HEK293 (cell line): ENCODE results near the gene CUL3.

ENCODE experiments used
- CTCF ChIA-PET: fragments of 350-600 bp; formaldehyde crosslinking; extraction: SDS; loops from one replicate; lab custom pipeline; 2021; ENCODE audit warnings: antibody characterized with exemption; lab: Yijun Ruan, JAX
- POLR2A ChIA-PET: fragments of 300-600 bp; formaldehyde crosslinking; extraction: SDS; loops from one replicate; lab custom pipeline; 2020; ENCODE audit warnings: antibody characterized with exemption, inconsistent platforms; lab: Yijun Ruan, JAX
- H3K27ac ChIP-seq: fragments of 200-500 bp; sonication (Bioruptor generic); 2 replicates; pipeline ENCODE4 v1.5.1; 2014; ENCODE audit warnings: low read depth, low read length, control low read depth, inconsistent platforms; ENCODE audit errors: extremely low read depth
- H3K36me3 ChIP-seq, 2 experiments: fragments of 200-500 bp in 1 of 2; sonication (Bioruptor generic) in 1 of 2; 1 replicate in 1 of 2; 2 replicates in 1 of 2; pipeline ENCODE4 v1.5.1; 2014 to 2017; ENCODE audit warnings: inconsistent platforms in 2 of 2, low read length in 2 of 2; ENCODE audit not compliant: control insufficient read depth in 2 of 2, insufficient read depth in 1 of 2
- H3K4me1 ChIP-seq: fragments of 200-500 bp; sonication (Bioruptor generic); 2 replicates; pipeline ENCODE4 v1.5.1; 2014; ENCODE audit warnings: mild to moderate bottlenecking, low read length, inconsistent platforms; ENCODE audit not compliant: control insufficient read depth, insufficient read depth
- H3K4me3 ChIP-seq: 2 replicates; pipeline ENCODE4 v1.5.1; 2011; ENCODE audit warnings: low read depth, mild to moderate bottlenecking, control low read depth, low read length, moderate library complexity
- H3K9me3 ChIP-seq: fragments of 200-500 bp; sonication (Bioruptor generic); 2 replicates; pipeline ENCODE4 v1.5.1; 2014; ENCODE audit warnings: low read depth, low read length, inconsistent platforms; ENCODE audit not compliant: control insufficient read depth, insufficient read depth
- BCL11A ChIP-seq: fragments of 450-650 bp; formaldehyde crosslinking; IDR thresholded peaks from 2 replicates; pipeline ENCODE4 v1.5.1; 2016; ENCODE audit warnings: low read depth, missing biosample characterization, missing genetic modification characterization
- PRDM10 ChIP-seq: fragments of 450-650 bp; formaldehyde crosslinking; IDR thresholded peaks from 2 replicates; pipeline ENCODE4 v1.5.1; 2016; ENCODE audit warnings: missing biosample characterization, missing genetic modification characterization
- TRIM28 ChIP-seq: IDR thresholded peaks from 2 replicates; pipeline ENCODE4 v1.6.1; 2011; ENCODE audit warnings: low read length, control low read depth, borderline replicate concordance
- YY1 ChIP-seq: fragments of 450-650 bp; formaldehyde crosslinking; IDR thresholded peaks from 2 replicates; pipeline ENCODE4 v1.5.1; 2018; ENCODE audit warnings: missing biosample characterization, missing genetic modification characterization
- YY2 ChIP-seq: fragments of 450-650 bp; formaldehyde crosslinking; IDR thresholded peaks from 2 replicates; pipeline ENCODE4 v1.5.1; 2016; ENCODE audit warnings: missing biosample characterization, missing genetic modification characterization
- ZBTB44 ChIP-seq: fragments of 450-650 bp; IDR thresholded peaks from 2 replicates; pipeline ENCODE4 v1.5.1; 2018; ENCODE audit warnings: missing biosample characterization, mild to moderate bottlenecking, missing genetic modification characterization
- ZFHX2 ChIP-seq: fragments of 450-650 bp; formaldehyde crosslinking; conservative IDR thresholded peaks from 2 replicates; pipeline ENCODE4 v1.5.1; 2016; ENCODE audit warnings: missing biosample characterization, missing genetic modification characterization
- ZNF112 ChIP-seq: fragments of 450-650 bp; formaldehyde crosslinking; IDR thresholded peaks from 2 replicates; pipeline ENCODE4 v1.5.0; 2017; ENCODE audit warnings: missing biosample characterization, missing genetic modification characterization
- ZNF16 ChIP-seq: fragments of 450-650 bp; formaldehyde crosslinking; IDR thresholded peaks from 2 replicates; pipeline ENCODE4 v1.5.1; 2016; ENCODE audit warnings: low read depth, missing biosample characterization, missing genetic modification characterization
- ZNF223 ChIP-seq: fragments of 450-650 bp; formaldehyde crosslinking; IDR thresholded peaks from 2 replicates; pipeline ENCODE4 v1.5.1; 2016; ENCODE audit warnings: missing biosample characterization, missing genetic modification characterization
- ZNF248 ChIP-seq: fragments of 450-650 bp; formaldehyde crosslinking; IDR thresholded peaks from 2 replicates; pipeline ENCODE4 v1.5.1; 2017; ENCODE audit warnings: missing biosample characterization, missing genetic modification characterization
- ZNF311 ChIP-seq: fragments of 450-650 bp; formaldehyde crosslinking; IDR thresholded peaks from 2 replicates; pipeline ENCODE4 v1.5.1; 2017; ENCODE audit warnings: missing biosample characterization, missing genetic modification characterization, borderline replicate concordance
- ZNF404 ChIP-seq: fragments of 450-650 bp; formaldehyde crosslinking; IDR thresholded peaks from 2 replicates; pipeline ENCODE4 v1.5.1; 2017; ENCODE audit warnings: missing biosample characterization, missing genetic modification characterization
- ZNF48 ChIP-seq: fragments of 450-650 bp; formaldehyde crosslinking; IDR thresholded peaks from 2 replicates; pipeline ENCODE4 v1.5.1; 2016; ENCODE audit warnings: missing biosample characterization, missing genetic modification characterization
- ZNF585B ChIP-seq: fragments of 450-650 bp; formaldehyde crosslinking; IDR thresholded peaks from 2 replicates; pipeline ENCODE4 v1.5.1; 2016; ENCODE audit warnings: missing biosample characterization, missing genetic modification characterization
- ZNF621 ChIP-seq: fragments of 450-650 bp; formaldehyde crosslinking; IDR thresholded peaks from 2 replicates; pipeline ENCODE4 v1.5.1; 2017; ENCODE audit warnings: missing biosample characterization, missing genetic modification characterization
- ZNF704 ChIP-seq: fragments of 450-650 bp; formaldehyde crosslinking; IDR thresholded peaks from 2 replicates; pipeline ENCODE4 v1.5.1; 2016; ENCODE audit warnings: missing biosample characterization, missing genetic modification characterization
- ZNF776 ChIP-seq: fragments of 450-650 bp; formaldehyde crosslinking; IDR thresholded peaks from 2 replicates; pipeline ENCODE4 v1.5.0; 2017; ENCODE audit warnings: missing biosample characterization, missing genetic modification characterization, borderline replicate concordance
- TF ChIP-seq, protein P1 (sequence below): fragments of 450-650 bp; formaldehyde crosslinking; IDR thresholded peaks from 2 replicates; pipeline ENCODE4 v1.5.1; 2017; ENCODE audit warnings: missing biosample characterization, missing genetic modification characterization
- TF ChIP-seq, protein P2 (sequence below): fragments of 450-650 bp; formaldehyde crosslinking; IDR thresholded peaks from 2 replicates; pipeline ENCODE4 v1.5.1; 2016; ENCODE audit warnings: missing biosample characterization, missing genetic modification characterization
- TF ChIP-seq, protein P3 (sequence below): fragments of 450-650 bp; formaldehyde crosslinking; IDR thresholded peaks from 2 replicates; pipeline ENCODE4 v1.5.1; 2016; ENCODE audit warnings: missing biosample characterization, missing genetic modification characterization
- TF ChIP-seq, protein P4 (sequence below): IDR thresholded peaks from 2 replicates; pipeline ENCODE4 v1.6.1; 2011; ENCODE audit warnings: mild to moderate bottlenecking, low read depth, low read length, borderline replicate concordance

The CUL3 gene

GRCh38 chr2:224472827-224473226, 112.3 kb downstream of the CUL3 start:
- ChIA-PET CTCF (interaction anchor here (0.5 kb wide), 1 partner anchor 113 kb away, joined by 3 read pairs; no protein-coding TSS in a partner anchor), POLR2A (no interaction called here)
- Histone ChIP-seq H3K9me3 (no peaks in the 10 kb centered on the region), H3K27ac (no peak overlapping the region), H3K4me1 (peaks cover 8% of the 10 kb centered on the region), H3K4me3 (no peak overlapping the region), H3K36me3 (peaks cover 15 to 39% of the 10 kb centered on the region in 2 experiments)
- no peak for TF ChIP-seq ZNF16 (tag by site-specific recombination)
- TF ChIP-seq ZNF311 (tag by site-specific recombination) = no peak
- no peak for TF ChIP-seq BCL11A (tag by site-specific recombination)
- TF ChIP-seq ZNF48 (tag by site-specific recombination) = no peak
- TF ChIP-seq YY1 = no peak
- TF ChIP-seq ZNF585B (tag by site-specific recombination) = no peak
- no peak for TF ChIP-seq TRIM28
- no peak for TF ChIP-seq ZNF621 (tag by site-specific recombination)
- TF ChIP-seq, protein P1, sequence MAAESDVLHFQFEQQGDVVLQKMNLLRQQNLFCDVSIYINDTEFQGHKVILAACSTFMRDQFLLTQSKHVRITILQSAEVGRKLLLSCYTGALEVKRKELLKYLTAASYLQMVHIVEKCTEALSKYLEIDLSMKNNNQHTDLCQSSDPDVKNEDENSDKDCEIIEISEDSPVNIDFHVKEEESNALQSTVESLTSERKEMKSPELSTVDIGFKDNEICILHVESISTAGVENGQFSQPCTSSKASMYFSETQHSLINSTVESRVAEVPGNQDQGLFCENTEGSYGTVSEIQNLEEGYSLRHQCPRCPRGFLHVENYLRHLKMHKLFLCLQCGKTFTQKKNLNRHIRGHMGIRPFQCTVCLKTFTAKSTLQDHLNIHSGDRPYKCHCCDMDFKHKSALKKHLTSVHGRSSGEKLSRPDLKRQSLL (tag by site-specific recombination) = no peak
- TF ChIP-seq ZNF776 (tag by site-specific recombination) = no peak
- TF ChIP-seq ZFHX2 (tag by site-specific recombination) = no peak
- no peak for TF ChIP-seq ZNF704 (tag by site-specific recombination)
- TF ChIP-seq ZNF404 (tag by site-specific recombination) = no peak
- no peak for TF ChIP-seq YY2 (tag by site-specific recombination)

DNA sequence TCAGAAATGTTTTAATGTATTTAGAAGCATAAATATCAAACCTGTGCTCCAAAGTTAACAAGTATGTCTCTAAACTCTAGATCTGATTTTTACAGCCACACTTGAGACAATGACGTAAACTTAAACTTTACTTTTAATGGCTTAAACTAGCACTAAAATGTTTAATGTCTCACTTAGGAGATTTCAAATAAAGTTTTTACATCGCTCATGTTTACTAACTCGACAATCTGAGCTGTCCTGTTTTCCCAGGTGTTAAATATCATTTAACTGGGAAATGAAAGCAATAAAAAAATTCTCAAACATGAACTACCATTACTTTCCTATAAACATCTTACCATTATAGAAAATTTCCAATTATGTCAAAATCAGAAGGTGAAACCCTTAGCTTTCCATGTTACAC, 113.0 kb downstream of the CUL3 start:
- Histone ChIP-seq H3K4me3 (no peak overlapping the region), H3K36me3 (peaks cover 8 to 33% of the 10 kb centered on the region in 2 experiments), H3K4me1 (peaks cover 8% of the 10 kb centered on the region), H3K27ac (no peak overlapping the region), H3K9me3 (no peaks in the 10 kb centered on the region)
- ChIA-PET CTCF (no interaction called here), POLR2A (no interaction called here)
- TF ChIP-seq ZBTB44 (no peak), ZNF248 (tag by site-specific recombination) (no peak), ZNF112 (tag by site-specific recombination) (no peak), ZNF223 (no peak), PRDM10 (tag by site-specific recombination) (no peak)
- TF ChIP-seq, protein P2, sequence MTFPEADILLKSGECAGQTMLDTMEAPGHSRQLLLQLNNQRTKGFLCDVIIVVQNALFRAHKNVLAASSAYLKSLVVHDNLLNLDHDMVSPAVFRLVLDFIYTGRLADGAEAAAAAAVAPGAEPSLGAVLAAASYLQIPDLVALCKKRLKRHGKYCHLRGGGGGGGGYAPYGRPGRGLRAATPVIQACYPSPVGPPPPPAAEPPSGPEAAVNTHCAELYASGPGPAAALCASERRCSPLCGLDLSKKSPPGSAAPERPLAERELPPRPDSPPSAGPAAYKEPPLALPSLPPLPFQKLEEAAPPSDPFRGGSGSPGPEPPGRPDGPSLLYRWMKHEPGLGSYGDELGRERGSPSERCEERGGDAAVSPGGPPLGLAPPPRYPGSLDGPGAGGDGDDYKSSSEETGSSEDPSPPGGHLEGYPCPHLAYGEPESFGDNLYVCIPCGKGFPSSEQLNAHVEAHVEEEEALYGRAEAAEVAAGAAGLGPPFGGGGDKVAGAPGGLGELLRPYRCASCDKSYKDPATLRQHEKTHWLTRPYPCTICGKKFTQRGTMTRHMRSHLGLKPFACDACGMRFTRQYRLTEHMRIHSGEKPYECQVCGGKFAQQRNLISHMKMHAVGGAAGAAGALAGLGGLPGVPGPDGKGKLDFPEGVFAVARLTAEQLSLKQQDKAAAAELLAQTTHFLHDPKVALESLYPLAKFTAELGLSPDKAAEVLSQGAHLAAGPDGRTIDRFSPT = no peak
- TF ChIP-seq, protein P3, sequence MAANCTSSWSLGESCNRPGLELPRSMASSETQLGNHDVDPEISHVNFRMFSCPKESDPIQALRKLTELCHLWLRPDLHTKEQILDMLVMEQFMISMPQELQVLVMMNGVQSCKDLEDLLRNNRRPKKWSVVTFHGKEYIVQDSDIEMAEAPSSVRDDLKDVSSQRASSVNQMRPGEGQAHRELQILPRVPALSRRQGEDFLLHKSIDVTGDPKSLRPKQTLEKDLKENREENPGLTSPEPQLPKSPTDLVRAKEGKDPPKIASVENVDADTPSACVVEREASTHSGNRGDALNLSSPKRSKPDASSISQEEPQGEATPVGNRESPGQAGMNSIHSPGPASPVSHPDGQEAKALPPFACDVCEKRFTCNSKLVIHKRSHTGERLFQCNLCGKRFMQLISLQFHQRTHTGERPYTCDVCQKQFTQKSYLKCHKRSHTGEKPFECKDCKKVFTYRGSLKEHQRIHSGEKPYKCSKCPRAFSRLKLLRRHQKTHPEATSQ (tag by site-specific recombination) = no peak
- TF ChIP-seq, protein P4, sequence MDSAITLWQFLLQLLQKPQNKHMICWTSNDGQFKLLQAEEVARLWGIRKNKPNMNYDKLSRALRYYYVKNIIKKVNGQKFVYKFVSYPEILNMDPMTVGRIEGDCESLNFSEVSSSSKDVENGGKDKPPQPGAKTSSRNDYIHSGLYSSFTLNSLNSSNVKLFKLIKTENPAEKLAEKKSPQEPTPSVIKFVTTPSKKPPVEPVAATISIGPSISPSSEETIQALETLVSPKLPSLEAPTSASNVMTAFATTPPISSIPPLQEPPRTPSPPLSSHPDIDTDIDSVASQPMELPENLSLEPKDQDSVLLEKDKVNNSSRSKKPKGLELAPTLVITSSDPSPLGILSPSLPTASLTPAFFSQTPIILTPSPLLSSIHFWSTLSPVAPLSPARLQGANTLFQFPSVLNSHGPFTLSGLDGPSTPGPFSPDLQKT = no peak
